ENCODE results near the gene SERPINI1.

The SERPINI1 gene

DNA sequence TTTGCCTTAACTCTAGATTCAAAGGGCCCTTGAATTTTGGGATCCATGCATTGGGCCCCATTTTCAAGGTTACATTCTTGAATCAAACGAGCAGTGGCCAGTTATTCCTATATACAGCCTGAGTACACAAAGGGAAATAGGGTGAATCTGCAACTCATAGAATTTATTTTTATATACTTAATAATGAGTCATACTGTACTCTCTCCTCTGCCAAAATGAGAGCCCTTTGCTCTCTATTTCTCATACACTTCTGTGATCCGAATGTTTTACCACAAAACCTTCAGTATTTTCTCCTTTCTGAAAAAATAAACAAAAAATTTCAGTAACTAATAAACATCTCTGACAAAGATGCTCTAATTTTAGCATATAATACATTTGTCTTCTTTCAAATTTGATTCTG, 116.7 kb downstream of the SERPINI1 start:
- DNase-seq = no peak

DNA sequence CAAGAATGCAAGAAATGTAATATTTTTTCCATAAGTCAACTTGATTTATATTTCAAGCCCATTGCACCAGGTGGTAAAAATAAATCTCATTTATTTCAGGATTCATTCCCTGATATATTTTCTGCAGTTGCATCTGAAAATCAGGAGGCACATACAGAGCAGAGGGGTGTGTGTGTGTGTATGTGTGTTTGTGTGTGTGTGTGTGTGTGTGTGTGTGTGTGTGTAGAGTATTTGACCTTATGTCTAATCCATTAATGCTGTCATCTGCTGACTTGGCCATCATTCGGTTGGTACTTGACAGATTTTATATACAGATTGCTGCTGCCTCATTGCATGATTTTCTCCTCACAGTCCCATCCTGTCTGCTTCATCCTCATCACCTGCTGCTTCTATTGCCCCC, 118.5 kb downstream of the SERPINI1 start:
- DNase-seq = no peak

GRCh38 chr3:167854846-167855245, 119.3 kb downstream of the SERPINI1 start:
- no peak for DNase-seq

- no peak for DNase-seq
These were observed 119.8 kb downstream of the SERPINI1 start for GRCh38 chr3:167855306-167855705.

GRCh38 chr3:167858865-167859264, 123.3 kb downstream of the SERPINI1 start:
- DNase-seq = no peak

DNA sequence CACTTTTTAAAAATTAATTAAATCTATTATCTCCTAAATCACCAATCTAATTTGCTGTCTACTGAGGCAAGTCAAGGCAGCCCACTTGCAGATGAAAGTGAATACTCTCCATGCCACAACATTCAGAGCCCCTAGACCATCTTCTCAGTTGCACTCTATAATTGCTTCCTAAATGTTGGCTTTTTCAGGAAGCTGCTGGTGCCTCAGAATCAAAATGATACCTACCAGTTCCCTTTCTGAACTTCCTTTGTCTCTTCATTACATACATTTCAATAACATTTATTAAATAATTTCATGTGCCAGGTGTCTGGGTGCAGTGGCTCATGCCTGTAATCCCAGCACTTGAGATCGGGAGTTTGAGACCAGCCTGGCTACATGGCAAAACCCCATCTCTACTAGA, 124.1 kb downstream of the SERPINI1 start:
- no peak for DNase-seq

DNA sequence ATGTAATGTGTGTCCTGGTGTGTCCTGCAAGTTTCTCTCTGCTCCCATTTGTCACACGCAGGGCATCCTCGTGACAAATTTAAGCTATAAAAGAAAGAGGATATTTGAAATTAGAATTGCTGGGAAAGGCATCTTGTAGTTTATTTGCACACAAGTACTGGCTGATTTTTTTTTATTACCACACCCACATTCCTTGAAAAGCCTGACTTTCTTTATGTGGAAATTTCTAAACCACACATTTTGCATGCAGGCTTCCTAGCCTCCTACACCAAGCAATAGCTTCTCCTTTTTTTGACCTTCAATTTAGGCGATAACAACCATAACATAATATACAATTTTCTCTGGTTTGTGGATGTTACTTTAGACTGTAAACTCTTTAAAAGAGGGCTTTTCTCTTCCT, 126.1 kb downstream of the SERPINI1 start:
- DNase-seq = no peak

DNA sequence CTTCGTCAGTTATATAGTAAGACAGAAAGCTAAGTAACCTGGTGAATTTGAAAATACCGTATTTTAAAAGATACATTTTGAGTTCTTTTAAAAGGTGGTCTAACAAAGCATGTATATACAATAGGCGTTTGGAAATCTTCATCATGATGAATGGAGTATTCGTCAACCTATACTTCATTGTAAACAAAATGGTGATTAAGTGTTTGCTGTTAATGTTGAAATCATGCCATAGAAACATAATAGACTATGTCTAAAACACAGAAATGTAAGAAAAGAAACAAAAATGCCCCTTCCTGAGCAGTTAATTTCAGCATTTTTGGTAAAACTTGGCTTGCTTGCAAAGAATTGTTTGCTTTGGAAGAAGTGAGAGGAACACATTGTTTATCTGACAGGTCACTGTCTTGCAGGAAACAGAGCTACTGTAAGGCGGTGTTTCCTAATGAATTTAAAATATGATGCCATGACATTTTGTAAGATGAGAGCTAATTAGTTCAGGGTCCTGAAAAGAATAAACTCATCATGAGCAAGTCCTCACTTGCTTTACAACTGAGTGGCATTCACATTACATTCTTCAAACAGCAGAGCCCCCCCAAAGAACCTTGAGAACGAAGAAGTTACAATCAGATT, 126.7 kb downstream of the SERPINI1 start:
- no peak for DNase-seq

DNA sequence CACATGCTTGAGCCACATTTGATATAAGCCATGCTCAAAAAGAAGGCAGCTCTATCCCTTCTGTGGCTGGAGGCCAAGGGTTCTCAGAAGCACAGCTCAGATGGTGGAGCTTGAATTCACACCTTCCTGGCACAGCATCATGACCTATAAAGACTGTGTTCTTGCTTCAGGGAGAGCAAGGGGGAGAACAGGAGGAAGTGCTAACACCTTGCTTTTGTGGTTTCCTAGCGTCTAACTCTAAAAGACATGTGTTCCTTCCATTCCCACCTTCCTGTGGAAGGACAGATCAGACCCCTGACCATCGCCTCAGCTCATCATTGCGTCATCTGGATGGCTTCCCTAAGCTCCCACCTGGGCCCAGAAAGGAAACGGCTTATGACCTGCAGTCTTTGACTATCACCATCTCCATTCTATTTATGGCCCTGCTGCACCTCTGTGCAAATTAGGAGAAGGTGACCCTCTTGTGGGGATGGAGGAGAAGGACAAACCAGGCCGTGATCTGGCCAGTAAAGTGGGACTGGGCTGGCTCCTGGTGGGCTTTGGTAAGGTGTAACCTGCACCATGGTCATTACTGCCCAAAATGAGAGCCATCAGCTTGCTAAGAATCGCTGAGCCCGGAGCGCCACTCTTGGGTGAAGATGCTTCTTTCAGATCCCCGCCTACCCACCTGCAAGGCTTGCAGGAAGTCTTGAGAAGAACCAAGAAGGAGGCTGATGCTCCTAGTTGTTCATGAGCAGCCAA, 128.5 kb downstream of the SERPINI1 start:
- DNase-seq = no peak

- no peak for DNase-seq
These were observed 129.0 kb downstream of the SERPINI1 start for GRCh38 chr3:167864552-167864874.

DNA sequence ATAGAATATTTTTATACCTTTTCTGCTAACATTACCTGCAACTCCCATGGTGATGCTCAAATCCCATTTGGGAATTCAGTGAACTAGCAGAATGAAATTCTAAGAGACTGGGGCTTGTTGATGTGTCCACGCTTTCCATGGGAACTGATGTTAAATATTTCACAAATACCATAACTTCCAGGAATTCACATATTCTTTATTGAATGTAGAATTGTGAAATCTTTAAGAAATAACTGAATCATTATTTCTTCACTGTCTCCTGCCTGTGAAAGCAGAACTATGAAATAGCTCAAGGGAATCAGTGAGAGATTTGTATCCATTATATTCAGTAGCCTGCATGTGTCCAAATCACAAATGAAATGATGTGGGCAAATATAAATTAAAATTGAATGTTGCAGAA, 130.8 kb downstream of the SERPINI1 start:
- DNase-seq = no peak

DNA sequence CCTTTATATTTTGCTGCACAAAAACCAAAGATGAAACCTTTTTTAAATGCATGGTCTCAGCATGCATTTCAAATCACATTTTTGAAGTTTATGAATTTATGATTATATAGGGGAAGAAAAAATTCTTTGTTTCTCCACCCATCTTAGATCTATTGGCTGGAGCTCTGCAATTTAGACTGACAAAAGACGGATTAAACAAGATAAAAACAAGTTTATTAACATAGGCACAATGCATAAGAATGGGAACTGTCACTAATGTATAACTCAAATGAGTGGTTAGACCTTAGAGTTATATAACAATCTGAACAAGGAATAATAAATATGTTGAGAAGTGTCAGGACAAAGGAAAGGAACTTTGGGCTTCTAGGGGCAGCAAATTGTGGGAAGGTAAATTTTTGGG, 132.5 kb downstream of the SERPINI1 start:
- no peak for DNase-seq

- DNase-seq = no peak
These were observed 134.7 kb downstream of the SERPINI1 start for GRCh38 chr3:167870181-167870580.

DNA sequence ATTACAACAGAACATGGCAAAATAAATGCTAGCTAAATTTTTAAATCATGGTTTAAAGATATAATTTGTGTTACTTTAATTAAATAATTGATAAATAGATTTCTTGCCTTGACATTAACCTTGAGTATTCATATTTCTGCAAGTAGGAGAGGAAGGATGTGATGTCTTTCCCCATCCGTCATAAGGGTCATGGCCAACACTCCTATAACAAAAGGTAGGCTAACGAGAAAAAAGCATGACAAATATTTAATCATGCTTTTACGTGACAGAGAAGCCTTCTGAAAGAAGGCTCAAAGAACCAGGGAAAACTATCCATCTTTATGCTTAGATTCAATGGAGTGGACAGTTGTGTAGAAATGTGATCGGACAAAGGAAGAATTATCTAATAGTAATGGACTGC, 135.2 kb downstream of the SERPINI1 start:
- no peak for DNase-seq

GRCh38 chr3:167872032-167872431, 136.5 kb downstream of the SERPINI1 start:
- DNase-seq = no peak

DNA sequence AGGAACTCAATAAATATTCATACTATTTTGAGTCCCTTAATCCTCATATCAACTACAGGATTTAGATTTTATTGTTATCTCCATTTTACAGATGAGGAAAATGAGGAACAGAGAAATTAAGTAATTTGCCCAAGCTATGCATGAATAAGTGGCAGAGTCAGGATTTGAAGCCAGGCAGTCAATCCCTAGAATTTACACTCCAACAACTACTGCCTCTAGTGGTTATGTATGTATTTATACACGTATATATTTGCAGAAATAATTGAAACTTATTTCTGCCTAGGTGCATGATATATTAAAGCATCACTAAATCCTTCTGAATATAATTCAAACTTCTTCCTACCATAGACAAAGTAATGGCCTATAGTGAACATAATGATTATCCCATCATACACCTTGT, 137.4 kb downstream of the SERPINI1 start:
- DNase-seq = no peak

- DNase-seq = no peak
These were observed 139.3 kb downstream of the SERPINI1 start for GRCh38 chr3:167874671-167875372.

Data from NCI-H2227 treated with DMSO at 0.1 percent for 48 hours (cell line).